Mucosa of stomach (tissue), 1 donor: ENCODE measurements around the gene KNDC1.

Experiments used
- H3K27me3 ChIP-seq: one replicate; pipeline ENCODE4 v1.7.0; 2013; ENCODE audit warnings: mild to moderate bottlenecking, low read length; ENCODE audit not compliant: control insufficient read depth, insufficient read depth
- H3K36me3 ChIP-seq: one replicate; pipeline ENCODE4 v1.7.0; 2013; ENCODE audit warnings: low read length; ENCODE audit not compliant: control insufficient read depth, insufficient read depth
- H3K4me1 ChIP-seq: one replicate; pipeline ENCODE4 v1.7.0; 2013; ENCODE audit warnings: mild to moderate bottlenecking, low read length; ENCODE audit not compliant: control insufficient read depth, insufficient read depth
- H3K4me3 ChIP-seq: one replicate; pipeline ENCODE4 v1.7.0; 2013; ENCODE audit warnings: low read length
- H3K9ac ChIP-seq: one replicate; pipeline ENCODE4 v1.7.0; 2013; ENCODE audit warnings: mild to moderate bottlenecking, low read length, moderate library complexity
- H3K9me3 ChIP-seq: one replicate; pipeline ENCODE4 v1.7.0; 2013; ENCODE audit warnings: mild to moderate bottlenecking, low read length, moderate library complexity; ENCODE audit not compliant: control insufficient read depth
- donor health status: Pancreatic carcinoma.

Gene KNDC1

DNA sequence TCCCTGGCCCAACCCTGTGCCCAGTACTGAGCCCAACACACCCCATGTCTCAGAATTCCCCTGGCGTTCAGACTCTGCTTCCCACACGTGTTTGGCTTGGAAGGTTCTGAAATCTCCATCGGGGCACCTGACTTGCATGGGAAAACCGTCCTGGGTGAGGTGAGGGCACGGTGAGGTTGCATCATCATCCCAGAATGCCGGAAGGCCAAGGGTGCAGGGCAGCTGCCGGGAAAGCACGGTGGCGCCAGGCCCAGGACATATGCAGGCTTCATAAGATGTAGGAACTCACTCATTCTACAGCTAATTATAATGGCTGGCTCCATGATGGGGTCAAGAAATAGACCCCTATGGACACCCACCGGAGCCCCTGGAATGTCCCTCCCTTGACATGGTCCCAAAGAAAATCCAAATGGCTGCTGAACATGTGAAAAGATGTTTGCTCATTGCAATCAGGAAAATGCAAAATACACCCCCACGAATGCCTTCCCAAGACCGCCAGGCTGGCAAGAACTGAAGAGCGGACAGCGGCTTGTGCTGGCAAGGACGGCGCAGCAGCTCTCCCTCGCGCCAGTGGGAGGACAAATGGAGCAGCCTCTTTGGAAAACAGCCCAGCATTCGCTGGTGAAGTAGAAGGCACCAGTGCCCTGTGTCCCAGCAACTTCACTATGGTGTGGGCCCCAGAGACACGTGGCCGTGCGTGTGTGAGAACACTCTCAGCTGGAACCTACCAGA lies 2.3 kb downstream of the KNDC1 start:
- Histone ChIP-seq H3K4me3 (no peak overlapping the region), H3K4me1 (peaks cover 12% of the 10 kb centered on the region), H3K36me3 (no peaks in the 10 kb centered on the region), H3K9me3 (no peaks in the 10 kb centered on the region), H3K27me3 (peaks cover 29% of the 10 kb centered on the region), H3K9ac (no peak overlapping the region)

DNA sequence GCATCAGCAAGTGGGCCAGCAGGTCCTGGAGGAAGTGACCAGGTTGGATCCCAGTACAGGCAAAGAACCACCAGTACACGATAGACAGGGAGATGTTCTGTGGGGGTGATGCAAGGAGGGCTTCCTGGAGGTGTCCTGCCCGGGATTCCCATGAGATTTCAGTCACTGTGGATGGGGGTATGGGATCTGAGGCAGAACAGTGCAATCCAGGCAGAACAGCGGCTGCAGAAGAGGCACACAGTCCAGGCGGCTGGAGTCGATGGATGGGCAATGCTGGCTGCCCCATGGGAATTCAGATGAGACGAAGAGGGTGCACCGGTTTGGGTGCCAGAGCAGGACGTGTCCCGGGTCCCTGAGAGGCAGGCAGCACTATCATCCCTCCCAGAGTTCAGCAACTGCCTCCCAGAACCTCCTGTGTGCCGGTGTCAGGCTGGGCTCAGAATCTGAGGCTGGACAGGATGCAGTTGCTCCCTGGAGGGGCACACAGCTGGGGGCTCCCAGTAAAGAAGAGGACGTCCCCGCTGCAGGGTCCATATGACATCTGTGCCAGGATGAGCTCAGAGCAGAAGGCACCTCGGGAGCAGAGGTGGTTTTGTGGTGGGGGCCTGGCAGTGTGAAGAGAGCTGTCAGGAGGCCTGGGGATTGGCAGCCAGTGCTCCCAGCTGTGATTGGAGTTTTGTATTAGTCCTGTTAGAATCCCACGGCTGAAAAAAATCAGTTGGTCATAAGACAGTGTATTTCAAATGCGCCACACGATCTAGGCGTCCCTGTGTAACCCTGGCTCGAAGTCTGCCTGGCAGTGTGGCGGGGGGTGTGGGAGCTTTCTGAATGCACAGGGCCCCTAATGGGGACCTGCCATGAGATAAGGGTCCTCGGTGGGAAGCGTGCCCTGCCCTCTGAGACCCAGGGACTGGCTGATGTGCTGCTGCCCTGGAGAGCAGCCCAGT lies 3.2 kb downstream of the KNDC1 start:
- H3K36me3 ChIP-seq: no peaks in the 10 kb centered on the region
- no peak overlapping the region for H3K4me3 ChIP-seq
- H3K9me3 ChIP-seq: no peaks in the 10 kb centered on the region
- peaks cover 12% of the 10 kb centered on the region for H3K4me1 ChIP-seq
- peaks cover 29% of the 10 kb centered on the region for H3K27me3 ChIP-seq
- H3K9ac ChIP-seq: no peak overlapping the region

DNA sequence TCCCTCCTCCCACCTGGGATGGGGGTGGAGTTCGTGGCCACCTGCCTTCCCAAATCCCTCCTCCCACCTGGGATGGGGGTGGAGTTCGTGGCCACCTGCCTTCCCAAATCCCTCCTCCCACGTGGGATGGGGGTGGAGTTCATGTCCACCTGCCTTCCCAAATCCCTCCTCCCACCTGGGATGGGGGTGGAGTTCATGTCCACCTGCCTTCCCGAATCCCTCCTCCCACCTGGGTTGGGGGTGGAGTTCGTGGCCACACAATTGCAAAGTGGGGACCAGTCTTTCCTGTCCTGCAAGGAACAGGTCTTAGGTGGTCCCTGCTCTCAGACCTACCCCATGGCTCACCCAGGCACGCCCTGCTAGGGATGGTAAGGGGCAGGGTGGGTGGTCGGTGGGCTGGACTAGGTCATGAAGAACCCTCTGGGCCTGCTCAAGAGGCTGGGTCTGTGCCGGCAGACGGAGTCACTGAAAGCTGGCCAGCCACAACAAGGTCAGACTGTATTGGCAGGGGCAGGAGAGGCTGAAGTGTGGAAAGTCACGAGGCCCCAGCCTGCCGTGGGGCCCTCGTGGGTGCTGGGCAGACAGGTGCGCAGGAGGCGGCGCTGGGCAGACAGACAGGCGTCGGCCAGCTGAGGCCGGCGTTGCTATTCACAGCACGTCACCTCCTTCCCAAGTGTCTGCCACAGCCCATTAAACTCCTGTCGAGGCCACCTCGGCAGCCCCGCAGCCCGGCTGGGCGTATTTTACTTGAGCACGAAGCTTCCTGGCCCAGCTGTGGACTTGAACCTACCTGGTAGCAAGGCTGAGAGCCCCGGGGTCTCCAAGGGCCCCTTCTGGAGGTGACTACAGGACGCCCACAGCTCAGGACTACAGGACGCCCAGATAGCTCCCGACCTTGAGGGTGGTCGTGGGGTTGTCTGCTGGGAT lies 4.1 kb downstream of the KNDC1 start:
- H3K27me3 ChIP-seq: peaks cover 26% of the 10 kb centered on the region
- H3K4me1 ChIP-seq: peaks cover 12% of the 10 kb centered on the region
- no peak overlapping the region for H3K4me3 ChIP-seq
- no peak overlapping the region for H3K9ac ChIP-seq
- no peaks in the 10 kb centered on the region for H3K36me3 ChIP-seq
- no peaks in the 10 kb centered on the region for H3K9me3 ChIP-seq

DNA sequence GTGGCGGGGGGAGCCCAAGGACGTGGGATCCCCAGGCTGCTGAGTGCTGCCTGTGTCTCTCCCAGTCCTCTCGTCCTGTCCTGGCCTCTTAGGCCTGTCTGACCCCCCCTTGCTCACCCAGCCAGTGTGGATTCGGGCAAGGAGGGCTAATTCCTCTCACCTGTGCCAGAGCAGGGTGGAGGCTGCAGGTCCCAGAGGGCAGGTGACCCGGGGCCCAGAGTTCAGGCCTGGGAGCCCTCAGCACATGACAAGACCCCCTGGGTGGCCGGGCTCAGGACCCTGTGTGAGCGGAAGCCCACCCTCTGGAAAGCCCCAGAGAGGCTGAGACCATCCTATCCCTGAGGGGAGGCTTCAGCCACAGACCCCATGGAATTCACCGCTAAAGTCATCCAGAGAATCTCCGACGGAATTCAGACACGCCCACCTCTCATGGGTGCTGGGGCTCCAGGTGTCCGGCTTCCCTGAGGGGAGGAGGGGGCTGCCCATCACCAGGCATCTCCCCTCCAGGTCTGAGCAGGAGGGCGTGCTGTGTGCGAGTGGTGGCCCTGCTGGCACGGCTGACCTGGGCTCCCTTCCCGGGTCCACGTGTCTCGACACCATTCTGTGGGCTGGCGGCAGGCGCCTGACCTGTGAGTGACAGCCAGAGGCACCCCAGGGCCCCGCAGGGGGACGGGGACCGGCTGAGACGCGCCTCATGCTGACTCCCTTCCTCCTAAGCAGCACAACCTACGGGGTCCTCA lies 5.0 kb downstream of the KNDC1 start:
- no peaks in the 10 kb centered on the region for H3K36me3 ChIP-seq
- H3K27me3 ChIP-seq: peaks cover 23% of the 10 kb centered on the region
- no peaks in the 10 kb centered on the region for H3K9me3 ChIP-seq
- H3K4me1 ChIP-seq: peaks cover 12% of the 10 kb centered on the region
- no peak overlapping the region for H3K4me3 ChIP-seq
- no peak overlapping the region for H3K9ac ChIP-seq

GRCh38 chr10:133165556-133166503 lies 5.8 kb downstream of the KNDC1 start:
- no peaks in the 10 kb centered on the region for H3K9me3 ChIP-seq
- peaks cover 7% of the 10 kb centered on the region for H3K4me1 ChIP-seq
- H3K9ac ChIP-seq: no peak overlapping the region
- H3K4me3 ChIP-seq: no peak overlapping the region
- peaks cover 17% of the 10 kb centered on the region for H3K27me3 ChIP-seq
- no peaks in the 10 kb centered on the region for H3K36me3 ChIP-seq

GRCh38 chr10:133166504-133166827 lies 6.4 kb downstream of the KNDC1 start:
- no peak overlapping the region for H3K4me3 ChIP-seq
- H3K27me3 ChIP-seq: peaks cover 11% of the 10 kb centered on the region
- H3K4me1 ChIP-seq: peaks cover under 1% of the 10 kb centered on the region
- no peaks in the 10 kb centered on the region for H3K9me3 ChIP-seq
- no peaks in the 10 kb centered on the region for H3K36me3 ChIP-seq
- no peak overlapping the region for H3K9ac ChIP-seq

GRCh38 chr10:133166828-133167692 lies 7.0 kb downstream of the KNDC1 start:
- H3K9me3 ChIP-seq: no peaks in the 10 kb centered on the region
- H3K9ac ChIP-seq: no peak overlapping the region
- H3K36me3 ChIP-seq: no peaks in the 10 kb centered on the region
- H3K4me3 ChIP-seq: no peak overlapping the region
- H3K27me3 ChIP-seq: peaks cover 5% of the 10 kb centered on the region
- H3K4me1 ChIP-seq: no peaks in the 10 kb centered on the region

GRCh38 chr10:133167693-133168616 lies 7.9 kb downstream of the KNDC1 start:
- Histone ChIP-seq H3K36me3 (no peaks in the 10 kb centered on the region), H3K9me3 (no peaks in the 10 kb centered on the region), H3K4me1 (no peaks in the 10 kb centered on the region), H3K27me3 (peaks cover 3% of the 10 kb centered on the region), H3K4me3 (no peak overlapping the region), H3K9ac (no peak overlapping the region)

DNA sequence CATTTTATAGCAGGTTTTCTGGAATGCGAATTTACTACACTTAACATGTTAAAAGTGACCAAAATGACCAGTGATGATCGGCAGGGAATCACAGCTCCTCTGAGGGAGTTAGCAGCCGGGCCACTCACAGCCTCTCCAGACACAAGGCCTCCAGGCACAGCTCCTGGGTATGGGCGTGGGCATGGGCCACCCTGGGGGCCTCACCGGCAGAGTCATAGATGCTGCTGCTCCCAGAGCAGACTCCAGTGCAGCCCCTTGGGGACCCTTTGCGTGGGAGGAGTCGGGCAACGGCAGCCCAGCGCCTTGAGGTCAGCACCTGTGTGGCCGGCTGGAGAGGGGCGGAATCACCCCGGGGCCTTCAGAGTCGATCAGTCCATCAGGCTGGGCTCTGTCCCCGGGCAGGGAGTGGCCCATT lies 8.6 kb downstream of the KNDC1 start:
- Histone ChIP-seq H3K27me3 (peaks cover 3% of the 10 kb centered on the region), H3K4me3 (no peak overlapping the region), H3K9me3 (no peaks in the 10 kb centered on the region), H3K36me3 (no peaks in the 10 kb centered on the region), H3K9ac (no peak overlapping the region), H3K4me1 (no peaks in the 10 kb centered on the region)
